Activated CD8-positive, alpha-beta T cell treated with anti-CD3 and anti-CD28 coated beads for 36 hours (primary cell): Measurements from ENCODE around the gene KLHDC8B. TPM values are rescaled to one million over a fixed set of nuclear protein-coding genes. Genes with fewer than 3 reads are reported as not detected.

Experiments used
- ATAC-seq: fragments of 200-7000 bp; cut with Tn5 transposase; one replicate; pipeline ENCODE4 v1.10.0; 2021; ENCODE audit warnings: mild to moderate bottlenecking, moderate library complexity
- CTCF ChIA-PET: fragments of 350-600 bp; sonication (Branson Sonifier 250); formaldehyde crosslinking; loops from one replicate; lab custom pipeline; 2021; ENCODE audit warnings: antibody characterized with exemption; lab: Charles Lee
- POLR2A ChIA-PET: fragments of 350-600 bp; sonication (Branson Sonifier 250); formaldehyde crosslinking; loops from one replicate; lab custom pipeline; 2021; ENCODE audit warnings: antibody characterized with exemption; lab: Charles Lee
- DNase-seq: peaks from one replicate; pipeline ENCODE4 v3.0.0-alpha.2; 2020
- H3K27ac Mint-ChIP-seq: one replicate; pipeline ENCODE4 v1.8.0; 2021; ENCODE audit warnings: mild to moderate bottlenecking, mixed read lengths
- H3K27me3 Mint-ChIP-seq: one replicate; pipeline ENCODE4 v1.8.0; 2021; ENCODE audit warnings: mixed read lengths
- H3K36me3 Mint-ChIP-seq: one replicate; pipeline ENCODE4 v1.8.0; 2021; ENCODE audit warnings: low read depth, mixed read lengths
- H3K4me1 Mint-ChIP-seq: one replicate; pipeline ENCODE4 v1.8.0; 2021; ENCODE audit warnings: low read depth, mixed read lengths
- H3K4me3 Mint-ChIP-seq: one replicate; pipeline ENCODE4 v1.8.0; 2021; ENCODE audit warnings: mild to moderate bottlenecking, moderate library complexity, mixed read lengths
- H3K9me3 Mint-ChIP-seq: one replicate; pipeline ENCODE4 v1.8.0; 2021; ENCODE audit warnings: mixed read lengths
- intact Hi-C: fragments of 100-400 bp; cut with micrococcal nuclease; formaldehyde crosslinking; loops from one replicate; pipeline ENCODE4 v1.10.0; 2022
- total RNA-seq, 2 experiments: library from RNA; stranded (reverse); gene quantifications; one replicate each; pipeline ENCODE4 v1.2.3, GENCODE V29; 2021
- TF ChIP-seq, protein P1 (sequence below): fragments of 200-600 bp; IDR thresholded peaks from one replicate; pipeline ENCODE4 v1.8.0; 2022; ENCODE audit warnings: antibody characterized with exemption, mild to moderate bottlenecking

Gene KLHDC8B
- total RNA-seq, 2 experiments from 2014 or later = 1.3 to 2.2 TPM

DNA sequence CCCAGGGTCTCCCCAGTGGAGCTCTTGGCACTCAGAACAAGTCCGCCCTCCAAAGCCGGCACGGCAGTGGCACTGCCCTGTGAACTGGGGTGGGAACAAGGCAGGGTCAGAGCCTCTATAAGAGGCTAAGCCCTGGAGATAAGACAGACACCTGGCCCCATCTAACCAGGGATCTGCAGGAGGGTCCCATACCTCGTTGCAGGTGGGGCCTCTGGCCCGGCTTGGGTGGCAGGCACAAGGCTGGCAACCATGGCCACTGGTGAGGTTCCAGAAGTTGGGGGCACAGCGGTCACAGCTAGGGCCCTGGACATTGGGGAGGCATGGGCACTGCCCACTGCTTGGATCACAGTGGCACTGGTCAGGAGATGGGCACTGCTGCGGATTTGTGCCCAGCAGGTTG, 47.2 kb upstream of the KLHDC8B start:
- ChIA-PET POLR2A (interaction anchor here (0.7 to 1.3 kb wide), 2 partner anchors 9 to 81 kb away, joined by 3 to 4 read pairs; partner anchors contain the start of gene LAMB2), CTCF (no interaction called here)
- no peaks in the 10 kb centered on the region for H3K36me3 Mint-ChIP-seq
- no peaks in the 10 kb centered on the region for H3K27me3 Mint-ChIP-seq
- ATAC-seq (no peak), DNase-seq (no peak)
- peaks cover 15% of the 10 kb centered on the region for H3K4me1 Mint-ChIP-seq
- TF ChIP-seq, protein P1, sequence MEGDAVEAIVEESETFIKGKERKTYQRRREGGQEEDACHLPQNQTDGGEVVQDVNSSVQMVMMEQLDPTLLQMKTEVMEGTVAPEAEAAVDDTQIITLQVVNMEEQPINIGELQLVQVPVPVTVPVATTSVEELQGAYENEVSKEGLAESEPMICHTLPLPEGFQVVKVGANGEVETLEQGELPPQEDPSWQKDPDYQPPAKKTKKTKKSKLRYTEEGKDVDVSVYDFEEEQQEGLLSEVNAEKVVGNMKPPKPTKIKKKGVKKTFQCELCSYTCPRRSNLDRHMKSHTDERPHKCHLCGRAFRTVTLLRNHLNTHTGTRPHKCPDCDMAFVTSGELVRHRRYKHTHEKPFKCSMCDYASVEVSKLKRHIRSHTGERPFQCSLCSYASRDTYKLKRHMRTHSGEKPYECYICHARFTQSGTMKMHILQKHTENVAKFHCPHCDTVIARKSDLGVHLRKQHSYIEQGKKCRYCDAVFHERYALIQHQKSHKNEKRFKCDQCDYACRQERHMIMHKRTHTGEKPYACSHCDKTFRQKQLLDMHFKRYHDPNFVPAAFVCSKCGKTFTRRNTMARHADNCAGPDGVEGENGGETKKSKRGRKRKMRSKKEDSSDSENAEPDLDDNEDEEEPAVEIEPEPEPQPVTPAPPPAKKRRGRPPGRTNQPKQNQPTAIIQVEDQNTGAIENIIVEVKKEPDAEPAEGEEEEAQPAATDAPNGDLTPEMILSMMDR = no peak
- intact Hi-C loops = no loop called here
- H3K9me3 Mint-ChIP-seq = no peaks in the 10 kb centered on the region
- H3K27ac Mint-ChIP-seq = no peak overlapping the region
- no peak overlapping the region for H3K4me3 Mint-ChIP-seq

GRCh38 chr3:49124991-49125670, 46.3 kb upstream of the KLHDC8B start:
- DNase-seq = peak; percentile 10
- no peak overlapping the region for H3K4me3 Mint-ChIP-seq
- H3K36me3 Mint-ChIP-seq = no peaks in the 10 kb centered on the region
- no peaks in the 10 kb centered on the region for H3K27me3 Mint-ChIP-seq
- intact Hi-C loops = no loop called here
- H3K27ac Mint-ChIP-seq = no peak overlapping the region
- no peak for ATAC-seq
- peaks cover 9% of the 10 kb centered on the region for H3K4me1 Mint-ChIP-seq
- H3K9me3 Mint-ChIP-seq = no peaks in the 10 kb centered on the region
- TF ChIP-seq, protein P1 = no peak
- POLR2A ChIA-PET = interaction anchor here (1.3 kb wide), 1 partner anchor 8 kb away, joined by 4 read pairs; the partner anchor contains the start of gene LAMB2
- CTCF ChIA-PET = no interaction called here

GRCh38 chr3:49131040-49131439, 40.4 kb upstream of the KLHDC8B start:
- ChIA-PET POLR2A (interaction anchor here (1.3 to 1.7 kb wide), 3 partner anchors 10 to 66 kb away, joined by 3 to 9 read pairs (median 5); partner anchors contain the start of gene USP19), CTCF (interaction anchor here (1.3 kb wide), 1 partner anchor 39 kb away, joined by 4 read pairs; no protein-coding TSS in a partner anchor)
- Mint-ChIP-seq H3K9me3 (no peaks in the 10 kb centered on the region), H3K4me3 (no peak overlapping the region), H3K27me3 (no peaks in the 10 kb centered on the region), H3K36me3 (no peaks in the 10 kb centered on the region), H3K27ac (no peak overlapping the region), H3K4me1 (no peaks in the 10 kb centered on the region)
- ATAC-seq (no peak), DNase-seq (no peak)
- TF ChIP-seq, protein P1 = no peak
- intact Hi-C loops = no loop called here

DNA sequence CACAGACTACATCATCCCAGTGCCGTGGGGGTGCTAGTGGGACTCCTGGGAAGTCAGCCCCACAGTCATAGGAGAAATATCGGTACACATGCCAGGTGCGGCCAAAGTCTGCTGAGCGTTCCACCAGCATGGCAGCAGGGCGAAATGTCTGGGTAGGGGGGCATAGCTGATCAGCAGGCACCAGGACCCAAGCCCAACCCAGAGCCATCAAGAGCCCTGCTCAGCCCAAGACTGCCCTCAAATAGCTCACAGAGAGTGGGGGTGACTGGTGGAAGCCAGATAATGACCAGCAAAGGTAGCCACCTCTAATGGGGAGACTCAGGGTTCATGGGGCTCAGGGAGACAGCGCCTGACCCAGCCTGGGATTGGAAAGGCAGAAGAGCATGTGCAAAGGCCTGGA, 39.8 kb upstream of the KLHDC8B start:
- Mint-ChIP-seq H3K4me1 (no peaks in the 10 kb centered on the region), H3K27me3 (no peaks in the 10 kb centered on the region), H3K4me3 (no peak overlapping the region), H3K27ac (no peak overlapping the region), H3K9me3 (no peaks in the 10 kb centered on the region), H3K36me3 (no peaks in the 10 kb centered on the region)
- DNase-seq = no peak
- intact Hi-C loops = no loop called here
- ATAC-seq = no peak
- POLR2A ChIA-PET = interaction anchor here (1.7 kb wide), 1 partner anchor 11 kb away, joined by 9 read pairs; the partner anchor contains the start of gene USP19
- CTCF ChIA-PET = interaction anchor here (1.3 kb wide), 1 partner anchor 39 kb away, joined by 4 read pairs; no protein-coding TSS in a partner anchor
- TF ChIP-seq, protein P1 = no peak

GRCh38 chr3:49132073-49132436, 39.3 kb upstream of the KLHDC8B start:
- Mint-ChIP-seq H3K27ac (no peak overlapping the region), H3K36me3 (no peaks in the 10 kb centered on the region), H3K4me3 (no peak overlapping the region), H3K4me1 (no peaks in the 10 kb centered on the region), H3K27me3 (no peaks in the 10 kb centered on the region), H3K9me3 (no peaks in the 10 kb centered on the region)
- intact Hi-C loops = no loop called here
- ChIA-PET POLR2A (interaction anchor here (1.7 kb wide), 1 partner anchor 11 kb away, joined by 9 read pairs; the partner anchor contains the start of gene USP19), CTCF (interaction anchor here (1.3 to 1.6 kb wide), 2 partner anchors 38 kb away, joined by 3 to 4 read pairs; no protein-coding TSS in a partner anchor)
- TF ChIP-seq, protein P1 = no peak
- no peak for ATAC-seq
- no peak for DNase-seq
